ENCODE results near the gene NRGN. TPM values are rescaled to one million over a fixed set of nuclear protein-coding genes. Genes with fewer than 3 reads are reported as not detected.
A peak's percentile ranks its signal among the peaks of the same experiment; 100 is the strongest.

The NRGN gene
- 1 to 10 TPM; 6.6 to 8.2 TPM for total RNA-seq
- long read RNA-seq, result 0 reads

GRCh38 chr11:124739479-124740276 lies at the start of gene NRGN:
NRGN (plus strand) TSS chr11:124739942; CDS start chr11:124740085, 143 bp downstream.
- intact Hi-C loops (cut with DNase I), result no loop called here
- peak; percentile 99 for ATAC-seq
- peak; percentile 94 for DNase-seq

- intact Hi-C loops (cut with DNase I), result no loop called here
- ATAC-seq (no peak), DNase-seq (no peak)
Measured at GRCh38 chr11:124693142-124693541, 46.6 kb upstream of the NRGN start.

DNA sequence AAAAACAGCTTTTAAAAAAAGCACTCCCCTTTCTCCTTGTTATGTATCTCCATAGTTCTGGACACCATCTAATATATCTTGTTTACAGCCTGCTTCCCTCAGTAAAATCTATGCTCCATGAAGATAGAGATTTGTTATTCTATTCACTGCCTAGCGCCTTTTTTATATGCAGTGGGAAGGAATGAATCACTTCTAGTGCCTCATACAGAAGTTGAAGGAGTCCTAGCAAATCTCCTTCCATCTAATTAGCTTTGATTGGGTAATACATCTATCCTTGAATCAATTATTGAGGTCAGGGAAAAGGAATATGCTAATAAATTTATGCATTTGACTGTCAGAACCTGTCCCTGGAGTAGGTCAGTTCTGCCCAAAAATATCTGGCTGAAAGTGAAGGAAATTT lies 40.2 kb upstream of the NRGN start:
- ATAC-seq, result no peak
- DNase-seq, result no peak
- intact Hi-C loops (cut with DNase I), result no loop called here

- ATAC-seq, result no peak
- no peak for DNase-seq
- intact Hi-C loops (cut with DNase I), result no loop called here
Measured at GRCh38 chr11:124700028-124700427, 39.7 kb upstream of the NRGN start.

GRCh38 chr11:124707829-124708228 lies 31.9 kb upstream of the NRGN start:
- no peak for ATAC-seq
- intact Hi-C loops (cut with DNase I), result no loop called here

DNA sequence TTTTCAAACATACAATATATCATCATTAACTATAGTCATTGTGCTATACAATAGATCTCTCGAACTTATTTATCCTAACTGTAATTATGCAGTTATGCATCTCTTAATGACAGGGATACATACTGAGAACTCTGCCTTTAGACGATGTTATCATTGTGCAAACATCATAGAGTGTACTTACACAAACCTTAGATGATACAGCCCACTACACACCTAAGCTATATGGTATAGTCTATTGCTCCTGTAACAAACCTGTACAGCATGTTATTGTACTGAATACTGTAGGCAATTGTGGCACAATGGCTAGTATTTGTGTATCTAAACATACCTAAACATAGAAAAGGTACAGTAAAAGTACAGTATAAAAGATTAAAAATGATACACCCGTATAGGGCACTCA lies 27.4 kb upstream of the NRGN start:
- DNase-seq, result no peak
- intact Hi-C loops (cut with DNase I), result no loop called here
- no peak for ATAC-seq

More at GRCh38 chr11:124707829-124708228, 31.9 kb upstream of the NRGN start:
- DNase-seq, result no peak

- intact Hi-C loops (cut with DNase I), result no loop called here
Measured at GRCh38 chr11:124716591-124716990, 23.2 kb upstream of the NRGN start.

DNA sequence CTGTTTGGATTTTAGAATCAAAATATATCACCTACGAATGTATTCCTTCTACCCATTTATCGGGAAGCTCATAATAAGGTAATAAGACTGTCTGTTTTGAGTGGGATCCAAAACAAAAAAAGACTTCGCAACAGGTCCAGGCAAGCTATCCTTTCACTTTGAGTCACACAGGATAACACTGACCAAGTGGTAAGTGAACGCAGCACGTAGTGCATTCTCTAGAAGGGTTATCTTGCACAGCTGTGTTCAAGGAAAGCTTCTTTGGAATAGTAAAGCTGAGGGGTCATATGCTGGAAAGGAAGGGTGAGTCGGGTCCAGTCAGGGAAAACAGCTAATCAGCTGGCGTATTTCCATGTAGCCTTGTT lies 22.3 kb upstream of the NRGN start:
- peak; percentile 40 to 73 for ATAC-seq
- intact Hi-C loops (cut with DNase I), result no loop called here
- no peak for DNase-seq

More at GRCh38 chr11:124716591-124716990, 23.2 kb upstream of the NRGN start:
- DNase-seq (no peak), ATAC-seq (no peak)

DNA sequence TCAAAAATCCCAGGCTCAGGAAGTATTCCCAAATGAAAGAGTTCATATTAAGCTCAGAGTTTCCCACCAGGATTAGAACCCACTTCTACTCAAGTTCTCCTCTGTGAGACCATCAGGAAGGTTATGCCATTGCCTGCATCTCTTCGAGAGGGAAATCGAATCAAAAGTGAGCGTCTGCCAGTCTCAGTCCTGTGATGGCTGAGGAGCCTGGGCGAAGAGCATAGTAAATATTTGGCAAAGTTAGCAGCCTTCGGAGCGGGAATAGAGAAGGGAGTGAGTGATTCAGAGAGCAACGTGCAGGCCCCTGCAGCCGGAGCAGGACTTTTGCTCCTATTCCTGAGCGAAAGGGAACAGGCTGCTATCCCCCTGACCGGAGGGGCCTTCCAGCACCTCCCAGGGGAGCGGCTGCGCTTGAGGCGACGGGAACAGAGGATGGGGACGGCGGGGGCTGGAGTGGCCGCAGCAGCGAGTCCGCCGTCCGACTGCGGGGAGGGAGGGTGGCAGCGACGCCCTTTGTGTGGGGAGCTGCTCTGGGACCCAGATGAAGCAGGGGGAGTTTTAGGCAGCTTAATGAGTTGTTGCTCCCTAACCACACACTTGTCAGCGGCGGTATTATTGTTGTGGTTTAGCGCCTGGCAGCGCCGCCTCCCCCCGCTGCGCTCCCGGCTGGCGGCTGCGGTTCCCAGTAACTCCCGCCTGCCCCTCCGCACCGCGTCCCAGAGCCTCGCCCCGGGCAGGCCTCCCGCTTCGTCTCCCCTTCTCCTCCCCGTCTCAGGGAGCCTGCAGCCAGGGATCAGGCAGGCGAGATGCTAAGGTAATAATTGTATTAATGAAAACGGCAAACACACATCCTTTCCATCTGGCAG lies 21.7 kb upstream of the NRGN start:
- intact Hi-C loops (cut with DNase I), result no loop called here
- ATAC-seq (peak; percentile 71 to 82), DNase-seq (peak; percentile 39)

DNA sequence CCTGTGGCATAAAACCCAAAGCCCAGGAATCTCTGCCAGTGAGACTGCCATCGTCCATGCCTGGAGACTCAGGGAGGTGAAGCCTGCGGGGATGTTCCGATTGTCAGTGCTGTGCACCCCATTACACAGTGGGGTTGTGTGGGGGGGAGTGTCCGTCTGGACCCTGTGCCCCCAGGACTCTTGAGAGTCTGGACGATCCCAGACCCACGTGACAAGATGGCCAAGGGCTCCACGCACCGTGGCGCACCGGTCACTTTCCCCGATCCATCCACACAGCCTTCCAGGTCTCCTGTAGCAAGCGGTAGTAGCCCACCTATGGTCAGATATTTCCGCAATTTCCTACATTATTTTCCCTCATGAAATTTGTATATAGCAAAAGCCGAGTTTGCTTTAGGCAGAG lies 20.9 kb upstream of the NRGN start:
- DNase-seq (no peak), ATAC-seq (no peak)
- intact Hi-C loops (cut with DNase I), result no loop called here

DNA sequence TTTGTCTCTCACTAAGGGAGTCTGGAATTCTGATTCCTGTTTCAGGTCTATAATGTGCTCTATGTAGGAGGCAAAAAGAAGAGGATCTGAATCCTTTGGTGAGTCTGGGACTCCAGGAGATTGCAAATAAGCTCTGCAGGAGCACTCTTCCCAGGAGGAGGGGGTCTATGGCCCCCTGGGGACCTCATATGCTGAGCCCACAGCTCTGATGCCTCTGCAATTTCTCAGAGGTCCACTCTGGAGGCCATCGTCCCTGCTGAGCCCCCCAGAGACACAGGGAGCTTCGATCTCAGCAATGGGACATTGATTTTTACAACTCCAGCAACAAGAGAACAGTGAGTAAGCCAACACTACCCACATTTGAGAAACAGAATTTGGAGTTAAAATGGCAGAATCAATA lies 20.2 kb upstream of the NRGN start:
- DNase-seq, result no peak
- ATAC-seq, result no peak
- intact Hi-C loops (cut with DNase I), result no loop called here

GRCh38 chr11:124722176-124722575 lies 17.6 kb upstream of the NRGN start:
- DNase-seq, result no peak

GRCh38 chr11:124724979-124725718 lies 14.6 kb upstream of the NRGN start:
- ATAC-seq (peak; percentile 52 to 67), DNase-seq (no peak)
- intact Hi-C loops (cut with DNase I), result no loop called here

More at GRCh38 chr11:124722176-124722575, 17.6 kb upstream of the NRGN start:
- no peak for ATAC-seq
- intact Hi-C loops (cut with DNase I), result no loop called here

DNA sequence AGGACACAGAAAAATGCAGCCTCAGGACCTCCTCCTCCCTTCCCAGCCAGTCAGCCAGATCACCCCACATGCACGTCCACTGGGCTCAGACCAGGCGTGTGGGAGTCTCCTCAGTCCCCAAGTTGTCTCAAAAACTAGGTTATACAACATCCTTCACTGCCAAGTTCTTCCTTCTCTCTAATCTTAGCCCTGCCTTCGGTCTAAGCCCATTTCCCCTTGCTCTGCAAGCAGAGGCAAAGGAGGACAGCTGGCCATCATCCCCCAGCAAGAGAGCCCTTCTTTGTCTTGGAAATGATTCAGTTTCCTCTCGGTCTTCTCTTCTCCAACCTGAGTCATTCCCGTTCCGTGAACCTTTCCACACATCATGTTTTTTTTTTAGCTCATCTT lies 14.0 kb upstream of the NRGN start:
- ATAC-seq (peak; percentile 69 to 89), DNase-seq (no peak)
- intact Hi-C loops (cut with DNase I), result no loop called here

GRCh38 chr11:124727474-124727873 lies 12.3 kb upstream of the NRGN start:
- intact Hi-C loops (cut with DNase I), result no loop called here
- no peak for DNase-seq
- no peak for ATAC-seq

- no peak for ATAC-seq
- DNase-seq, result no peak
- intact Hi-C loops (cut with DNase I), result no loop called here
Measured at GRCh38 chr11:124728134-124728533, 11.6 kb upstream of the NRGN start.

- DNase-seq (no peak), ATAC-seq (no peak)
- intact Hi-C loops (cut with DNase I), result no loop called here
Measured at GRCh38 chr11:124729571-124729970, 10.2 kb upstream of the NRGN start.

DNA sequence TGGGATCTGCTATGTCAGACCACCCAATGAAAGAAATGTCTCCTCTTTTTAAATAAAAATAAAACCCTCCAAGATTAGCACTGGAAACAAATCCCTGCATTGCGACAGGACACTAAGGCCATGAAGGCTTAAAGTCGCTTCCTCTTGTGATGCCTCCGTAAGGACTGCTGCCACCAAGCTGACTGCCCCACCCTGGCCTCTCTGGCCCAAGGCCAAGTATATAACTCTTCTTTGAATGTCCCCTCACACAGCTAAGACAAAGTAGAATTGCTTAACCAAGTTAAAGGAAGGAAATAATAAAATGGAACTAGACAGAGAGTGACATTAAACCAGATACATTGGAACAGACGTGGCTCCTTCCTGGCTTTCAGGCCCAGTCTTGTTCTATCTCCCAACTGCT lies 7.5 kb upstream of the NRGN start:
- intact Hi-C loops (cut with DNase I), result no loop called here
- ATAC-seq, result peak in 1 of 2 donors; percentile 65
- no peak for DNase-seq

DNA sequence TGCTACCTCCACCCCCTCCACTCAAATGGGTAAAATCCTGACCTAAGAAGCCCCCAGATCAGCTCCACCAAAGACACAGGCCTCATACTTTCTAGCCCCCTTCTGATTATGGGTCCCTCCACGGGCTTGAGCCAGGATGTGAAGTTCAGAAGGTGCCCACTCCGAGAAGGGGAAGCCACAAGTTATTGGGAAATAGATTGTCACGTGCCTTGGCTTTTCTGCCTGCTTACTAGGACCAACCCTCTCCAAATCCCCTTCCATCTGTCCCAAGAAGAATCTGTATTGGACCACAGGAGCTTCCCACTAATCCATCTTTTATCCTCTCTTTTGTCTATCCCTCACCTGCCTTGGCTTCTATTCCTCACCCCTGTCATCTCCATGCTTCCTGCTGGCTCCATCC lies 3.0 kb upstream of the NRGN start:
- DNase-seq (no peak), ATAC-seq (no peak)
- intact Hi-C loops (cut with DNase I), result no loop called here
